Thoracic aorta (tissue), 2 donors: ENCODE measurements around the gene GP9. TPM values are rescaled to one million over a fixed set of nuclear protein-coding genes. Genes with fewer than 3 reads are reported as not detected.

Experiments used
- ATAC-seq: fragments of 150-250 bp; one replicate; pipeline ENCODE4 v1.8.0; 2017; ENCODE audit warnings: low read depth; ENCODE audit not compliant: insufficient number of reproducible peaks, low FRiP score
- DNase-seq: peaks from one replicate; pipeline ENCODE4 v3.0.0-alpha.2; 2020; ENCODE audit warnings: low spot score
- H3K27ac ChIP-seq, 2 donors: fragments of 200-600 bp; sonication (generic); 1 replicate in 1 of 2; 2 replicates in 1 of 2; pipeline ENCODE4 v1.5.1; 2016; ENCODE audit warnings: mild to moderate bottlenecking in 2 of 2, moderate library complexity in 2 of 2
- H3K27me3 ChIP-seq: fragments of 200-600 bp; sonication (generic); replicated peaks from 2 replicates; pipeline ENCODE4 v1.6.0; 2016; ENCODE audit warnings: mild to moderate bottlenecking; ENCODE audit not compliant: insufficient read depth
- H3K36me3 ChIP-seq: fragments of 200-600 bp; sonication (generic); one replicate; pipeline ENCODE4 v1.5.1; 2016
- H3K4me1 ChIP-seq, 2 donors: fragments of 200-600 bp; sonication (generic); 1 replicate in 1 of 2; 2 replicates in 1 of 2; pipeline versions ENCODE4 v1.5.1 to v1.6.0; 2016; ENCODE audit warnings: low read depth in 2 of 2, mild to moderate bottlenecking in 1 of 2; ENCODE audit not compliant: control insufficient read depth in 1 of 2
- H3K4me3 ChIP-seq: fragments of 200-600 bp; sonication (generic); 2 replicates; pipeline ENCODE4 v1.5.1; 2016; ENCODE audit warnings: mild to moderate bottlenecking
- H3K9me3 ChIP-seq: fragments of 200-600 bp; sonication (generic); 2 replicates; pipeline ENCODE4 v1.5.1; 2016
- total RNA-seq, 2 donors: library from RNA; depleted of rRNA; stranded (reverse); fragments of >200 nt; gene quantifications; one replicate each; pipeline versions ENCODE4 v1.1.0 to v1.2.3, GENCODE V29; 2016
- TF ChIP-seq, protein P1 (sequence below): fragments of 200-600 bp; sonication (generic); IDR thresholded peaks from one replicate; pipeline ENCODE4 v1.5.1; 2019; ENCODE audit warnings: antibody characterized with exemption

GP9 gene
- total RNA-seq, 2 donors from 2014 or later = not detected

DNA sequence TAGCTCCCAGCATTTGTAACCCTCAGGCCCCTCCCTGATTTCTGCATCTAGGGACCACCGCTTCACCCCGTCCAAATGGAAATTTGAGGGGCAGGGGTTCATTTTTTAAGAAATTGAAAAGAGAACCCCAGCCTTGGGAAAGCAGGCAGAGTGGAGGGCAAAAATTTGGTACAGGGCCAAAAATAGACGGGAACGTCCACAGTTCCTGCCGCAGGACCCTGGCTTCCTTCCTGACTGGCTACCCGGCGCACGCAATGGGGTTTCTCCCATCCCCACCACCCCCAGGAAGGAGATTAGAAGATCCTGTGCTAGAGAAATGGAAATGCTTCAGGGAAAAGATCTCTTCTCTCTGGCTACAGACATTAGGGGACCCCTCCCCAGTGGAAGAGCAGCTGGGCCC is 20.9 kb downstream of the GP9 start:
- TF ChIP-seq, protein P1, sequence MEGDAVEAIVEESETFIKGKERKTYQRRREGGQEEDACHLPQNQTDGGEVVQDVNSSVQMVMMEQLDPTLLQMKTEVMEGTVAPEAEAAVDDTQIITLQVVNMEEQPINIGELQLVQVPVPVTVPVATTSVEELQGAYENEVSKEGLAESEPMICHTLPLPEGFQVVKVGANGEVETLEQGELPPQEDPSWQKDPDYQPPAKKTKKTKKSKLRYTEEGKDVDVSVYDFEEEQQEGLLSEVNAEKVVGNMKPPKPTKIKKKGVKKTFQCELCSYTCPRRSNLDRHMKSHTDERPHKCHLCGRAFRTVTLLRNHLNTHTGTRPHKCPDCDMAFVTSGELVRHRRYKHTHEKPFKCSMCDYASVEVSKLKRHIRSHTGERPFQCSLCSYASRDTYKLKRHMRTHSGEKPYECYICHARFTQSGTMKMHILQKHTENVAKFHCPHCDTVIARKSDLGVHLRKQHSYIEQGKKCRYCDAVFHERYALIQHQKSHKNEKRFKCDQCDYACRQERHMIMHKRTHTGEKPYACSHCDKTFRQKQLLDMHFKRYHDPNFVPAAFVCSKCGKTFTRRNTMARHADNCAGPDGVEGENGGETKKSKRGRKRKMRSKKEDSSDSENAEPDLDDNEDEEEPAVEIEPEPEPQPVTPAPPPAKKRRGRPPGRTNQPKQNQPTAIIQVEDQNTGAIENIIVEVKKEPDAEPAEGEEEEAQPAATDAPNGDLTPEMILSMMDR = no peak
- no peaks in the 10 kb centered on the region for H3K9me3 ChIP-seq
- no peaks in the 10 kb centered on the region for H3K27me3 ChIP-seq
- H3K4me3 ChIP-seq = no peak overlapping the region
- ATAC-seq (no peak), DNase-seq (no peak)
- no peak overlapping the region for H3K27ac ChIP-seq
- no peaks in the 10 kb centered on the region for H3K36me3 ChIP-seq
- H3K4me1 ChIP-seq = peaks cover 0 to 17% of the 10 kb centered on the region in 2 donors

DNA sequence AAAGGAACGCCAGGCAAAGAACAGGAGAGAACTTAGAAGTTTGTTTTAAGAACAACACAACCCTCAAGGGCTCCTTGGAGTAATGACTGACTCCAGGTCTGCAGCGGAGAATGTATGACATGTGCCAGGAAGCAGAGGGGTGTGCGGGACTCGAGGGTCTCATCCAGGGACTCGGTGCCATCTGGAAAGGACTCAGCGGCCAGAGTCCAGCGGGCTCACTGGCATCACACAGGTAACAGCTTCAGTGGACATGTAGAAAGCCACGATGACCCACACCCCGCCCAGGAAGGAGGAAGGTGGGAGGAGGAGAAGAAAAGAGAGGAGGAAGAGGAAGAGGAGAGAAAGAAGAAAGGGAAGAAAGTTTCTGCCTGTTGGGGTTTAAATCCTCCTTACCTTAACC is 21.4 kb downstream of the GP9 start:
- no peak for DNase-seq
- TF ChIP-seq, protein P1 = no peak
- no peak for ATAC-seq
- H3K4me3 ChIP-seq = no peak overlapping the region
- H3K9me3 ChIP-seq = no peaks in the 10 kb centered on the region
- H3K27me3 ChIP-seq = no peaks in the 10 kb centered on the region
- no peaks in the 10 kb centered on the region for H3K36me3 ChIP-seq
- H3K27ac ChIP-seq = no peak overlapping the region
- H3K4me1 ChIP-seq = peaks cover 3 to 17% of the 10 kb centered on the region in 2 donors

DNA sequence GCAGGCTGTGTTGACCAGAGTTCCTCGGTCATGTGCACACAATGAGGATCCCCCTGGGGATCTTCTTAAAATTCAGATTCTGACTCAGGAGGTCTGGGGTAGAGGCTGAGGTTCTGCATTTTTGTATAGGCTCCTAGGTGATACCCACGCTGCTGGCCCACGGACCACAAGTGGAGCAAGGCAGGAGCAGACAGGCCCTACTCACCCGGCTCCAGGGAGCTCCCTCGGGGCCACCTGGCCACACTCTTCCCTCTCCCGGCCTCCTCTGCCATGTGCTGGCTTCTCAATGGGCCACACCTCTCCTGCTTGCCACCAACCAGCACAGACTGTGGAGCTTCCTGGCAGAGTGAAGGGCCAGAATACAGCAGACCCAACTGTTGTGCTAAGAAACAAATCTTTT is 23.9 kb downstream of the GP9 start:
- Histone ChIP-seq H3K27me3 (no peaks in the 10 kb centered on the region), H3K27ac (no peak overlapping the region), H3K4me1 (peaks cover 6 to 14% of the 10 kb centered on the region in 2 donors), H3K9me3 (no peaks in the 10 kb centered on the region), H3K36me3 (no peaks in the 10 kb centered on the region), H3K4me3 (no peak overlapping the region)
- no peak for DNase-seq
- ATAC-seq = no peak
- TF ChIP-seq, protein P1 = no peak

DNA sequence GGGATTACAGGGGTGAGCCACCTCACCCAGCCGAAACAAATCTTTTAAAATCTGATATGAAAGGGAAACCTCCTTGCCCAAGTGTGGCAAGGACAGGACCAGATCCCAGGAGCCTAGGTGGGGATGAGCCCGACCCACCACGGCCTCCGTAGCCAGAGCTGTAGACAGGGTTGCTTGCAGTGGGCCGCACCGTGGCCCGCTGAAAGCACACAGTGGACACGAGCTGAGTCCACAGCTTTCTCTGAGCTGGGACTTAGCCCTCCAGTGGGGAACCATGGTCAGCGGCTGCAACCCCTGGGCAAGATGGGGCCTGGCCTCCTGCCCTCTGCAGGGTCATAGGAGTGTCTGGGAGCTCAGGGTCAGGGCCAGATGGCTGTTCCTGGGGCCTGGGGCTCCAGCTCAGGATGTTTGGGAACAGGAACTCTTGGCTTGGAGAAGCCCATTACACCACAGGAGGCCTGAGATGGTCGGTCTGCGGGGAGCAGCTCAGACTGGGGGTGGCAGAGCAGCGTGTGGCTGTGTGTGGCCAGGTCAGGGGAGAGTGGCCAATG is 24.7 kb downstream of the GP9 start:
- H3K9me3 ChIP-seq = no peaks in the 10 kb centered on the region
- DNase-seq = no peak
- H3K27ac ChIP-seq = no peak overlapping the region
- H3K4me3 ChIP-seq = no peak overlapping the region
- no peaks in the 10 kb centered on the region for H3K27me3 ChIP-seq
- TF ChIP-seq, protein P1 = no peak
- peaks cover 6 to 14% of the 10 kb centered on the region in 2 donors for H3K4me1 ChIP-seq
- no peak for ATAC-seq
- no peaks in the 10 kb centered on the region for H3K36me3 ChIP-seq

DNA sequence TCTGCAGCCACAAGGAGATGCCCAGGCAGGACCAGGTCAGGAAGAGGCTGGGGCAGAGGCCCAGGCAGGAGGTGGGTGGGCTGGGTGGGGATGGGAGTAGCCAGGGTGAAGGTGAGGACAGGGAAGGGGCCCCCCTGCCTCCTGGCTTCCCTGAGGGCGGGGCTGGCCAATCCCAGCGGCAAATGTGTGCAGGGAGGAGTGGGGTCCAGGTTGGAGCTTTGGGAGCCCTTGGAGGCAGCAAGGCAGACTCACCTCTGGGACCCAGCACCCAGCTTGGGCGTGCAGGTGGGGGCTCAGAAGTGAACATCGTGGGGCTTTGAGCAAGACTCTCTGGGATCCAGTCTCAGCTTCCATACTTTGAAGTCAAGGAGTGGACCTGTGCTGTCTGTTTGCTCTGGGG is 25.2 kb downstream of the GP9 start:
- DNase-seq (no peak), ATAC-seq (no peak)
- H3K9me3 ChIP-seq = no peaks in the 10 kb centered on the region
- no peak overlapping the region for H3K4me3 ChIP-seq
- no peaks in the 10 kb centered on the region for H3K36me3 ChIP-seq
- H3K4me1 ChIP-seq = peaks cover 6 to 14% of the 10 kb centered on the region in 2 donors
- TF ChIP-seq, protein P1 = no peak
- H3K27me3 ChIP-seq = no peaks in the 10 kb centered on the region
- peak overlapping the region; percentile 87 to 98 for H3K27ac ChIP-seq
